HG03064 (cell line): Measurements from ENCODE around the gene OSBPL1A.

ENCODE experiments used
- ATAC-seq: cut with Tn5 transposase; IDR thresholded peaks from one replicate; pipeline ENCODE4 v1.9.1; 2021; ENCODE audit warnings: low read depth; ENCODE audit not compliant: unreplicated experiment

The OSBPL1A gene

DNA sequence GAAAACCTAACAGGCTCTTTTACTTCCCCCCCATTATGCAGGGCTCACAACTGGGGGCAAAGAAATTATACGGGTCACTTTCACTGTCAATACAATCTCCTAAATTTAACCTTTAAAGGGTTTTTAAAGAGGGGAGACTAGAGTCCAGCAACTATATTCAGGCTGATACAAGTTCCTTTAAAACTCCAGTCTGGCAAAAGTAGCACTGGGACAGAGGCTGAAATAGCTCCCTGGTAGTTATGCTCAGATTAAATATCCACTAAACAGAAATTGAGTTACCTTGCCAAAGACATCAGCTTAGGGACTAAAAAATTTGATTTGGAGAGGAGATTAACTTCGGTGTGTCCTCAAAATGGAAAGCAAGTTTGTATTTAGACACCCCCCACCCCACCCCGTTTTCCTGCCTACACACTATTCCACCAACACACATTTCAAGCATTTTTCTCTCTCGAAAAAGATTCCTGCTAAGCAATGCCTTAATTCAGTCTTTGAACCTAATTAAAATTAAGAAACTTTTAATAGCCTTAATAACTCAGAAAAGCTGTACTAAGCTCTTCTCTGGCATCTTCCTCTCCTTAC is 127.2 kb downstream of the OSBPL1A start:
- no peak for ATAC-seq

DNA sequence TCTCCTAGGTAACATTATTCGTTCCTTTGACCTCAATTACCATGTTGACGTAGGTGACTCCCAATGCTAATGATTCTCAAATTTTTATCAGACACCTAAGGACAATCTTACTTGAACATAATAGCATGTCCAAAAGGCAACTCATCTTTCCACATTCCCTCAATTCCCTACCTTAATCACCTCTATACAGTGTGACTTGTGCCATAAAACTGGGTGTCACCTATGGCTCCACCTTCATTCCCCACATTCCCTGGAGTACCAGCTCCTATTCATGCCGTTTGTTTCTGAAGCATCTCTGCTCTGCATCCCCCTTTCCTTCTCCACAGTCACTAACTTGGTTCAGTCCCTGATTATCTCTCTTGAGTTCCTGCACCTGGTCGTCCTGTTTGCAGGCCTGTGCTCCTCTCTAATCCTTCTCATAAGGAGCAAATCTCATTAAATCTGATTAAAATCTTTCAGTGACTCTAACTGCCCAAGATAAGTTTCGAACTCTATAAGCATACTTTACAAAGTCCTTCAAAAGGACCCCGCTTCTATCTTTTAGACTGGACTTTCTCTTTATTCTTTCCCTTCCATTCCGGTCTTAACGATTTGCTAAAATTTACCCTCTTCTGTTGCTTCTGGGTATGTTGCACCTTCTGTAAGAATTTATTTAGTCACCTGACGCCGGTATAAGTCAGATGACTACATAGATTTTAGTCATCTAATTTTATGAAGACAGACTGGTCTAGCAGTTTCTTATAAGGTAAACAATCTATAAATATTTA is 128.7 kb downstream of the OSBPL1A start:
- no peak for ATAC-seq

DNA sequence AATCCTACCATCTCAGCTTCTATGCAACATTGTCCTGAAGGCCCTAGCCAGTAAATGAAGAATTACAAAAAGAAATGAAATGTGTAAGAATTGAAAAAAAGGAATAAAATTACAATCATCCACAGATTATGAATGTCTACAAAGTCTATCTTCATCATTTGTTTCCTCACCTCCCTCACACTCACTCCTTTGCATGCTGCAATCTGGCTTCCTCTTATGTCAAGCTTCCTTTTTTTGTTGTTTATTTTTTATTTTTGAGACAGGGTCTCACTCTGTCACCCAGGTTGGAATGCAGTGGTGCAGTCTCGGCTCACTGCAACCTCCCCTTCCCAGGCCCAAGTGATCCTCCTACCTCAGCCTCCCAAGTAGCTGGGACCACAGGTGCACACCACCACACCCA is 129.7 kb downstream of the OSBPL1A start:
- ATAC-seq: no peak

DNA sequence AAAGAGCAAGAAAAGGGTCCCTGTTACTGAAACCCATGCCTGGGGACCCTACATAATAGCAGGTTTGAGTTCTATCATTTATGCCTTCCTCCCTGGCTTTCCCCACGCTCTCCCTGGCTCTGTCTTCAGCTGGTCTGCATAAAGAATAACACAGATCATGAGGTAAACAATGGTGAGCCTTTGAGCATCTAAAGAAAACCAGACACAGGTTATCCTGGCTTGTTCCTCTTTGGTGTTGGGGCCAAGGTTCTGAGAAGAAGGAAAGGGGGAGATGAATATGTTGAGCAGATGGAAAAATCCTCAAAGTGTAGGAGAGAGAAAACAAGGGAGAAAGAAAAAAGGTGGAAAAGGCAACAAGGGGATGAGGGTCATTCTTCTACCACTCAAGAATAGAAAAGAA is 131.5 kb downstream of the OSBPL1A start:
- ATAC-seq: no peak

DNA sequence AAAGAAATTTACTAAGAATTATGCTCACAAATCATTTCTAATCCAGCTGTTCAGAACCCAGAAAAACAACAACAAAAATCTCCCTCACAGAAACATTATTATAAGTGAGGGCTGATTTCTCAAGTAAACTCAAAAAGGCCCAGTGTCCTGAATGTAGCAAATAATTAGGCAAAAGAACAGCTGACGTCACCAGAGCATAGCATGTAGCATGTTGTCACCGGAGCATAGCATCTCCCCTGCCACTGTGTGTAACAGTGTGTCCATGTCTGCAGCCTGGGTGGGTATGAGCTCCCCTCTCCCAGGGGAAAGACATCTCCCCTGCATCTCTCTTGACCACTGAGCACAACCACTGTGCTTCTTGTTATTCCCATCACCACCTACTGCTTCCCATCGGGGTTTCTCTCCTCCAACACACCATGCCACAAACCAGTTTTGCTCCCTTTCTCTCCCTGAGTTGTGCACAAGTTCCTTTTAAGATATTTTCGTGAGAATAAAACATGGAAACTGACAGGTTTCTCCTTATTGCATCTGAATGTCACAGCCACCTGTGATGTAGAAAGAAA is 132.0 kb downstream of the OSBPL1A start:
- ATAC-seq: no peak

DNA sequence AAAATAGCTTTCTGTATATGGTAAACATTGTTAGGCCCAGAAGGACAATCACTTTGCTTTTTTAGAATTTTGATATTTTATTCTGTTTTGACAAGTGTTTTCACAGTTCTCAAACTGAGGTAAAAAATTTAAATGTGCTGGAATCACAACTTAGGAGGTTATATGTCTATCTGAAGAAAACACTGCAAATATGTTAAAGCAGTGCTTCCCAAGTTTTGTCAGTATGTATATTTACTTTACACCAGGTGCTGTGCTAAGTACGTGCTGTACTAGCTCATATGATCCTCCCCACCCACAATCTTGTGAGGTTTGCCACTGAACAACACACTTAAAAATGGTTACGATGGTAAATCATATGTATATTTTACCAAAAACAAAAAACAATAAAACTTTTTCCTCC is 134.6 kb downstream of the OSBPL1A start:
- ATAC-seq: no peak

DNA sequence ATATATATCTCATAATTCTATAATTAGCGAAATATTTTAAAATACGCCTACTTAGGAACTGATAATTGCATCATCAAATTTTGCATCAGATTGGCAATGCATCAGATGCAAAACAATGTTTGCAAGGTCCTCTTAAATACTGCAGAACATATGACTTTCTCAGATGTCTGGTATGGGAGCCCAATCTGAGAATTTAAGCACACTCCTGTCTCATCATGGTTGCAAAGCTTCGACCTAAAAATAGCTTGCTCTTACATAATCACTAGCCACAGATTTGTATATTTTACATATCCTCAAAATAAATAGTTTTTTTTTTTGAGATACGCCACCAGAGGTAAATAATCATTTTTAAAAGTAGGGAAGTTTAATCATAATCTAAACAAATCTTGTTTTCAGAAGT is 135.5 kb downstream of the OSBPL1A start:
- ATAC-seq: no peak

DNA sequence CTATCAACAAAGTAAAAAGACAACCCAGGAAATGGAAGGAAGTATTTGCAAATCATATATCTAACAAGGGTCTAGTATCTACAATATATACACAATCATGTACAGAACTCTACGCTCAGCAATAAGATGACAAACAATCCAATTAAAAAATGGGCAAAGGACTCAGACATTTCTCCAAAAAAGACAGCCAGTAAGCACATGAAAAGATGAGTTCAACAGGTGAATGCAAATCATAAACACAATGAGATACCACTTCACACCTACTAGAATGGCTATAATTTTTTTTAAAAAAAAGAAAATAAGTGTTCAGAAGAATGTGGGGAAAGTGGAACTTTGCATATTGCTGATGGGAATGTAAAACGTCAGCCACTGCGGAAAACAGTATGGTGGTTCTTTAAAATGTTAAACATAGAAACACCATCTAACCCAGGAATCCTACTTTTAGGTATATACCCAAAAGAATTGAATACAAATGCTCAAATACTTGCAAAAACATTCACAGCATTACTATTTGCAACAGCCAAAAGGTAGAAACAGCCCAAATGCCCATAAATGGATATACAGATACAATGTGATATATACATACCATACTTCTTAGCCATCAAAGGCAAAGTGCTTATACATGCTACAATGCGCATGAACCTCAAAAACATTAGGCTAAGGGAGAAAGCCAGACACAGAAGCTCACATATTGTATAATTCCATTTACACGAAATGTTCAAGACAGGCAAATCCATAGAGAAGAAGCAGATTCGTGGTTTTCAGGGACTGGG is 137.6 kb downstream of the OSBPL1A start:
- no peak for ATAC-seq

DNA sequence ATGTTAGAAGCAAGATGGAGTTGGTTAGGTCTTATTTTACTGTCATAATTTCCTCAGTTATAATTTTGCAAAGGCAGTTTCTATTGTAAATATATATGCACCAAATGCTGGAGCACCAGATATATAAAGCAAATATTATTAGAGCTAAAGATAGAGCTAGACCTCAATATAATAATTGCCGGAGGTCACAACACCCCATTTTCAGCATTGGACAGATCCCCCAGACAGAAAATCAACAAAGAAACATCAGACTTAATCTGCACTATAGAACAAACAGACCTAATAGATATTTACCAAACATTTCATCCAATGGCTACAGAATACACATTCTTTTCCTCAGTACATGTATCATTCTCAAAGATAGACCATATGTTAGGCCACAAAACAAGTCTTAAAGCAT is 143.6 kb downstream of the OSBPL1A start:
- ATAC-seq: no peak

DNA sequence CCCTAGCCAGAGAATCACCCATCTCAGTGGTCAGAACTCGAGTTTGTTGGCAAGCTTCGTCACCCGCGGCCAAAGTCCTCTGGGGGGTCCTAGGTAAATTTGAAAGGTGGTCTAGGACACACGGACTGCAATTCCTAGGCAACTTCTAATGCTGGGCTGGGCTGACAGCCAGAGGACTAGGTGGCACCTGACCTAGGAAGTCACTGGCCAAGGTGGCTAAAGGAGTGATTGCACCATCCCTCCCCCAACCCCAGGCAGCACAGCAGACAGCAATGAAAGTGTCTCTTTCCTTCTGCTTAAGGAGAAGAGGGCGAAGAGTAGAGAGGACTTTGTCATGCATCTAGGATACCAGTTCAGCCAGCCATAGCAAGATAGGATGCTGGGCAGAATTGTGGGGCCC is 147.9 kb downstream of the OSBPL1A start:
- ATAC-seq: no peak

DNA sequence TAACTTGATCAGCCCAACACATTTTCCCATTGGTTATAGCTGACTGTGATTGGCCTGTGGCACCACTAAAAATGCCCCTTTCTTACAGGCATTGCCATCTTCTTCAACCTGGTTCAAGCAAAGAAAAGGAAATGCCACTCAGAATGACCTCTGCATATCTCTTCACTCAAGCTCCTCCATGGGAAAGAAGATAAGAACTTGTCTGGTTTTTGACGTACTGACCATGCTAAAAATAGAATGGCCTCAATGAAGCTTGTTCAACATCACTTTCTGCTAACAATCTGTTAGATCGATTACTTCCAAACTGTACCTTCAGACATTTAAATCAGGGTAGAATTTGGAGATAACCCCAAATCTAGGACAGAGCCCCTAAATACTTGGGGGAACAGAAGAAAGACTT is 149.3 kb downstream of the OSBPL1A start:
- ATAC-seq: no peak

DNA sequence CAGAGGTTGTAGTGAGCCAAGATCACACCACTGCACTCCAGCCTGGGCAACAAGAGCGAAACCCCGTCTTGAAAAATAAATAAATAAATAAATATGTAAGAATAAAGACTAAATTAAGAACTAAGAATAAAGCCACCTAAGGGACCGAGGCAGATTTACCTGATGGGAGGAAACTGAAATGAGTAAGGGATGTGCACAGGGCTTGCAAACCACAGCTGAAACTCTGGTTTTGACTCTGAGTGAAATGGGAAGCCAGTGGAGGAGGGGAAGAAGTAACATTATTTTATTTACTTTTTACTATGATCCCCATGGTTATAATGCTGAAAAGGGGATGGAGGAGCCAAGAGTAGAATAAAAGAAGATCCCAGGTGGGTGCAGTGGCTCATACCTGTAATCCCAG is 151.5 kb downstream of the OSBPL1A start:
- no peak for ATAC-seq

DNA sequence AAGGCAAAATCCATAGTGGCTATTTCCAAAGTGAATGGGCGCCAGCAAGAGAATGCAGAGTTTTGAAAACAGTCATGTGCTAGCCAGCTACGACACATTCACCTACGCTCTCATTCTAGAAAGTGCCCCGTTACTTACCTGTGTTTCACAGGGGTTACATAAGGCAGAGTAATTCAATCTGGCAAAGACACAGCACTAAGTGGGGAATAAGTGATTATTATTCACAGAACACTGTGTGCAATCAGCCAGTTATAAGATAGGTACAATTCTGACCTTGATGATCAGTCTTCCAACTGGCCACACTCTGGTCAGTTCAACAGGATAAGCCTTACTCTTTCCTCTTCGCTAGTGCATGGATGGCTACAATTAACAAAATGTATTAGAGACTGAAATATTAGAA is 152.9 kb downstream of the OSBPL1A start:
- no peak for ATAC-seq

DNA sequence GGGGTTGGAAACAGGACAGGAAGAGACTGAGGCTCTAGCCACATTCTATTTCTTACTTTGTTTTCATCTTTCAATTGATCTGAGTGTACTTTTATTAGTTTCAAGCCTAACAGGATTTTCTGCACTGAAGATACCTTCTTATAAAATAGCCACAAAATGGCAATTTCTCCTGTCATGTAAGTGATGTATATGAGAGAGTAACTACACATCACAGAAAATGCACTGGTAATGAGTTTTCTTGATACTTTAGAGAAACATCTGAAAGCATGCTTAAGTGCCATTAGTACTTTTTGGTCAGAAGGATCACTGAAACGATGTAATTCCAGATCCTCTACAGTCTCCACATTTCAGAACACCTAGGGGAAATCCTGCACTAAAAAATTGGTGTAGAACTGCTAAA is 153.9 kb downstream of the OSBPL1A start:
- no peak for ATAC-seq

DNA sequence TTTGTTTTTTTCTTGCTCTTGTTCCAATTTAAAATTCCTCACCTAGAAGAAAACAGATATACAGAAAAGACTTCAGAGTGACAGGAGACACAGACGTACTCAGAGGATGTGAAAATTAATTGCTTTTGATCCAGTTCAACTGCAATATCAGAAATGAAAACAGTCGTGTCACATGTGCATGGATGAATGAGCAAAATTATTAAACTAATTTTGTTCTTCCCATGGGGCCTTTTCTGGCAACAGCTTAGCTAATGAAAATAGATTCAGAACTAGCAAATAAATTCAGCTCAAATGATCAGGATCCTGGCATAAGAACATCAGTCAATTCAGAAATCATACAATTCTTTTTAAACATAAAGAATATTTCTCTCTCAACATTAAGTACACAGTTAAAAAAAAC is 158.3 kb downstream of the OSBPL1A start:
- ATAC-seq: no peak

DNA sequence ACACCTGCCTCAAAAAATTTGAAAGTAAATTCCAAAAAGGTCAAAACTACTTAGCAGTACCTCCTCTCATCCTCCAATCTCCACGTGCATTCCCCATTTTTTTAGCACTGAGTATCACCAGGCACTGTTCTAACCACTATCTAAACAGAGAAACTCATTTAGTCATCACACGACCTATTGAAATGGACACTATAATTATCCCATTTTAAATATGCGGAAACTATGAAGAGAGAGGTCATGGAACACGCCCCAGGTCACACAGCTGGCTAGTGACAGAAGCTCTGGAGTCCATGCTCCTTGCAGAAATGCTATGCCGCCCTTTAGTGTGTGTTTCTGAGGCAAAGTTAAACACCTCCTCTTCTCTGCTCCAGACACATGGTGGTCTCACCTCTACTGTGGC is 159.2 kb downstream of the OSBPL1A start:
- ATAC-seq: no peak

DNA sequence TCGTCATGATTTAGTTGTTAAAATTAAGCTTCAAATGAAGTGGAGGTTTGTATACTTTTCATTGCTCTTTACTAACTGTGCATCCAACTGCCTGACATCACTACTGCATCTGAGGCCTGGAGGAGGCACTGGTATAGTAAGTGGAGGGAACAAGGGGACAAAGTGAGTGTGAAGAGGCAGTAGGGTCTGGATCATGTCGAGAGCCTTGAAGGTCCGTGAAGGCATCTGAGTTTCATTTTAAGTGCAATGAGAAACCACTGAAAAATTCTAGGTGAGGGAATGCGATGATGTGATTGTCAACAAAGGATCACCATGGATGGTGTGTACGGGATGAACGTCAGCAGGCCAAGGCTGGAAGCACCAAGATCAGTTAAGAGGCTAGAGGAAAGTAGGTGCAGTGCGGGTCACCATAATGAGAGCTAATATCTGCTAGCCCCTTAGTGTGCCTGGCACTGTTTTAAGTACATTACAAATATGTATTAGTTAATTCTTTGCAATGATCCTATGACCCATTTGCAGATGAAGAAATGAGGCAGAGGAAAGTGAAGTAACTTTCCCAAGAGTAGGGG is 162.7 kb downstream of the OSBPL1A start:
- no peak for ATAC-seq

DNA sequence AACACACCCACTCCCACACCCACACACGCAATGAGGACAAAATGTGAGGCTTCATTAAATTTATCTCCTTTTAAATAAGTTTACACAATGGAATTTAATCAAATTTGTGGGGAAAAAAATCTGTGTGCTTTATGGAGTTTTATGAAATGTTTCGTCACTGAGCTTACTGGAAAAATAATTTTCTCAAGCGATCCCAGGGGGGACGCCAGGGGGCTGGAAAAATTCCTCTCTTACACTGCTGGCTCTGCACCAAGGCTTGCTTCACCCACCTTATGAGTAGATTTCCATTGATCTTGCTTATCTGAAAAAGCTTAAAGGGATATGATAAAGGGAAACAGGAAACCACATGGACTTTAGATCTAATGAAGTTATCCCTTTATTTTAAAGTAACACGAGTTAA is 163.3 kb downstream of the OSBPL1A start:
- ATAC-seq: no peak

DNA sequence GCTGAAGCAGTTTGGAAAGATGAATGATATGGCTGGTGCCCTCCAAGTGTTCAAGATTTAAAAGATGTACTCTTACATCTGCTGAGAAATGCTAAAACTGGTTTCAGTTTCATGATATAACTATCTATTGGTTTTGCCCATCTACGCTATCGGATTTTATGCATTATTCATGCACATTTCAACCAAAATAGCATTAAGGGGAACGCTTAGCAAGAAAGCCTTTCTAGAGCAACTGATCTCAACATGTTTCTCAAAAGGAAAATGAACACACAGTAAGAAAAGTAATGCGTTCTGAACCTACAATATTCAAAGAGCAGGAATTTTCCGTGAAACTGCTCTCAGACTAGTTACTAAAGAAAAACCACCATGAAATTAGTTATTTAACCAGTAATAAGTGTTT is 164.8 kb downstream of the OSBPL1A start:
- no peak for ATAC-seq

DNA sequence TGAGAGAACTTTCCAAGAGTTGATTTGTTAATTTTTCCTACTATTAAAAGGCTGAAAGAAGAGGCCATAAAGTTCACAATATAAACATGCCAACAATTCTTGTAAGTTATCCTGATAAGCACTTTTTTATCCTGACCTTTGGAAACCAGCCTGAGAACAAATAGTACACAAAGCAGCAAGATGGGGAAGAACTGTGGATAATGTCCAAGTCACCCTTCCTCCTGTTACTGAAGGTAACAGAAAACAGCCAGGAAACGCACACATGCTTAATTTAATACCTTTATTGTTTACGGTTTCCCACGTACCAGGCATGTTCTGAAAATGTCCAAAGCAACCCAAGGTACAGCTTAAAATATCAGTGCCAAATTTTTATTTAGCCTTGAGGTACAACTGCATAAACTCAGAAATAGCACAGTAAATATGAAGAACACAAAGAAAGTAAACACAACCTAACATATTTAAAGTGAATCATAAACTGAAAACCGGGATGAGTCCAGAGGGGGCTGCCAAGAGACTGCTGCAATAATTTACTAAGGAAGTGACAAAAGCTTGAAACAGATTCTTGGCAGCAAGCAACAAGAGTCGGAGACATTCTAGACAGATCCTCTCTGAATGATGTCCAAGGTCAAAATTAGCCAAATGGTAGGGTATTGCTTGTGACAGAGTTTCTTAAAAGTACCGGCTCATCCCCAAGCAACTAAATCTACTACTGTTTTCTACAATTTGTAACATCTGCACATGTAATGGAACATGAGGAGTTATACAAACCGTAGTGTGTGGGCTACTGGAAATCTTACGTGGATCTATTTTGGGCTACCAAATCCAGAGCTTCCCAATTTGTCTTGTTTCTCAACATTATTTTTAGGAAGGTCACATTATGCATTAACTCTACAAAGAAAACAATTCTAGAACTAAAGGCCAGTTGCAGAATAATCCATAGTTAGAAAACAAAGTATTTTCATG is 165.6 kb downstream of the OSBPL1A start:
- no peak for ATAC-seq
